Stimulated activated naive CD8-positive, alpha-beta T cell treated with anti-CD3 and anti-CD28 coated beads, Interleukin-15, Interleukin-2, amounts not matched to agents 100 ng/mL and 50 ng/mL, for 24 hours (primary cell): ENCODE measurements around the gene SNX9.

Experiments
- H3K27ac Mint-ChIP-seq: one replicate; pipeline ENCODE4 v1.8.0; 2021; ENCODE audit warnings: mild to moderate bottlenecking, mixed read lengths
- H3K27me3 Mint-ChIP-seq: one replicate; pipeline ENCODE4 v1.8.0; 2021; ENCODE audit warnings: mixed read lengths
- H3K36me3 Mint-ChIP-seq: one replicate; pipeline ENCODE4 v1.8.0; 2021; ENCODE audit warnings: low read depth, mixed read lengths
- H3K4me1 Mint-ChIP-seq: one replicate; pipeline ENCODE4 v1.8.0; 2021; ENCODE audit warnings: low read depth, mixed read lengths
- H3K4me3 Mint-ChIP-seq: one replicate; pipeline ENCODE4 v1.8.0; 2021; ENCODE audit warnings: mild to moderate bottlenecking, mixed read lengths
- H3K9me3 Mint-ChIP-seq: one replicate; pipeline ENCODE4 v1.8.0; 2021; ENCODE audit warnings: mixed read lengths

The SNX9 gene

DNA sequence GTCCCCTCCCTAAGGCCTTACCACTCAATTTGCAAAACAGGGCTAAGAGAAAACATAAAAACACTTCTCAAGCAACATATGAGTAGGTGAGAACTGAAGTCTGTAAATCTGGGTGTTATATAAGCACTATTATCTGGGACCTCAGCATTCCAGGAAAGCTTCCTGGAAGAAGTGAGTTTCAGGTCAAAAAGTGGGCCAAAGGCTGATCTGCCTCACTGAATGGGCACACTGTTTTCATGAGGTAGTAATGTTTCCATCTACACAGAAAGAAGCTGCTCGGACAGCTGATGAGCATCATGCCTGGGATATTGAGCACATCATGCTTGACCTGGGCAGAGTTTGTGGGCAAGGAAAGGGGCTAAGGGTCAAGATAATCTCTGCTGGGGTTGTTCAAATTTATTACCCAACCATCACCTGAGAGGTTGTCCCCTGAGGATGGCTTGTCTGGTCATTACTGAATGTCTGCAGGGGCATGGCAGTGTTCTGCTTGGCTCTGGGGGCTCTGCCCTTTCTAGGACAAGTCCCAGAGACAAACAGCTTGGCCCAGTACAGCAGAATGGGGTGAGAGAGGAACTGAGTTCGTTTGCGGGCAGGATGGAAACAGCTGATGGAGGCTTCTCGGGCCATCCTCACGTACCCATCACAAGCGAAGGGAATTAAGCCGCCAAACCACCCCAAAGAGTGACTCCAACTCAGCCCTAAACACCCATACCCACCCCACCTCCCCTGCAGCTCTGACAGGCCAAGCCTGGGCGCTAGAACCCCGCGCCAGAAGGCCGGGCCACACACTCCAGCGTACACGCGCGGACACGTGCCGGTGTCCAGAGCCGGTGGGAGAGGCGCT, 157.5 kb downstream of the SNX9 start:
- Mint-ChIP-seq H3K9me3 (no peaks in the 10 kb centered on the region), H3K4me1 (peaks cover 51% of the 10 kb centered on the region), H3K4me3 (peak overlapping the region; percentile 80), H3K27me3 (peaks cover 9% of the 10 kb centered on the region), H3K36me3 (no peaks in the 10 kb centered on the region), H3K27ac (peak overlapping the region; percentile 12)

DNA sequence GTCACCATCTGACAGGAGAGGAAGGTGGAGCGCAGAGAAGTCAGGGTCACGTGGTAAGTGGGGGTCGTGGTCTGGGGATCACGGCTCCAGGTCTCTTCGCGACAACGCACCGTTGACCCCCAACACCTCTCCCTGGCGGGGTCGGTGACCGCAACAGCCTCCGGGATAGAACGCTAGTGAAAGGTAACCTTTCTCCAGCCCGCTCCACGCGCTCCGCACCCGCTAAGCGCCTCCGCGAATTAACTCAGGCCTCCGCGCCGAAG, 158.0 kb downstream of the SNX9 start:
- Mint-ChIP-seq H3K36me3 (no peaks in the 10 kb centered on the region), H3K4me1 (peaks cover 55% of the 10 kb centered on the region), H3K9me3 (no peaks in the 10 kb centered on the region), H3K27me3 (peaks cover 9% of the 10 kb centered on the region), H3K27ac (peak overlapping the region; percentile 45), H3K4me3 (peak overlapping the region; percentile 80)

DNA sequence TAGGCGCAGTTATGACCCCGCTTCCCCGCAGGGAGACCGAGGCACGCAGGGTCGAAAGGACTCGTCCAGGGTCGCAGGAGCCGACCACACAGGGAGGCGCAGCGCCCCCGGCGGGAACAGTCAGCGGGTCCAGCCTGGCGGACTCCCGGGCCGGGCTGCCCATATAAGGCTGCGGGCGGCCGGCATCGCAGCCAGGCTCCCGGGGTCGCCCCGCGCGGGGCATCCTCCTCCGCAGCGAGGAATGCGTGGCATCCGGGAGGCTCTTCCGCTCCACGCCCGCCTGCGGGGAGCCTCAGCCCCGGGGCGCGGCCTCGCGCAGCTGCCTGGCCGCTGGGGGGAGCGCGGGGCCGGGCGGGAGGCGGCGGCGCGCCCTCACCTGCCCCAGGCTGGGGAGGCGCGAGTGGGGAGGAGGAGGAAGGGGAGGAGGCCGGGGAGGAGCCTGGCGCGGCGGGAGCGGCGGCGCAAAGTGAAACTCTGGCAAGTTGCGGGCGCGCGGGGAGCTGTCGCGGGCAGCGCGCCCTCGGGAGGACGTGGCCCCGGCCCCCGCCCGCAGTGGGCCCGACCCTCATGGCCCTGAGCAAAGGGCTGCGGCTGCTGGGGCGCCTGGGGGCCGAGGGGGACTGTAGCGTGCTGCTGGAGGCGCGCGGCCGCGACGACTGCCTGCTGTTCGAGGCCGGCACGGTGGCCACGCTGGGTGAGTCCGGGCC, 158.5 kb downstream of the SNX9 start, which contains the start of gene SYNJ2:
Gene SYNJ2 (plus strand): TSS at position 469 of the 707 bp plus-strand sequence. CDS start 99 bp downstream, at position 568.
- Mint-ChIP-seq H3K9me3 (no peaks in the 10 kb centered on the region), H3K4me3 (peak within 1 kb of the TSS; percentile 85), H3K4me1 (peaks cover 57% of the 10 kb centered on the region), H3K36me3 (no peaks in the 10 kb centered on the region), H3K27ac (peak within 1 kb of the TSS; percentile 86), H3K27me3 (peaks cover 9% of the 10 kb centered on the region)

DNA sequence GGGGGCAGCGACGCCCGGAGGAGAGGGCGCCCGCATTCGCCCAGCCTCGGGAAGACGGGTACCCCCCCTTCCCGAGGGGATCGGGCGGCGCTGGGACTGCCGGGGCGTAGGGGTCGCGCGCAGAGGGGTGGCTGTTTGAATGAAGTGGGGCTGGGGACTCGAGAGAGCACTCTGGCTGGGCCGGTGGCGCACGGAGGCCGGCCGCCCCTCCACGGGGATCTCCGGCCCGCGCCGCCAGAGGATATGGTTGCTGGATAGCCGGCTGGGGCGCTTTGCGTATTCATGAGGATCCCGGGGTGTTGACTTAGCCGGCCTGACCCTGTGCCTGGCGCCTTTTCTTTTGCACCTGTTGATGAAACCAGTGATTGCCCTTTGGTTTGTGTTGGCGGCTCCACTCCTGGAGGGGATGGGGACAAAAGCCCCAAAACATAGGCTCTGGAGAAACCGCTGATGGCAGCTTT, 159.1 kb downstream of the SNX9 start:
- no peaks in the 10 kb centered on the region for H3K36me3 Mint-ChIP-seq
- peak overlapping the region; percentile 85 for H3K4me3 Mint-ChIP-seq
- H3K27me3 Mint-ChIP-seq: peaks cover 9% of the 10 kb centered on the region
- no peaks in the 10 kb centered on the region for H3K9me3 Mint-ChIP-seq
- H3K4me1 Mint-ChIP-seq: peaks cover 58% of the 10 kb centered on the region
- peak overlapping the region; percentile 86 for H3K27ac Mint-ChIP-seq

DNA sequence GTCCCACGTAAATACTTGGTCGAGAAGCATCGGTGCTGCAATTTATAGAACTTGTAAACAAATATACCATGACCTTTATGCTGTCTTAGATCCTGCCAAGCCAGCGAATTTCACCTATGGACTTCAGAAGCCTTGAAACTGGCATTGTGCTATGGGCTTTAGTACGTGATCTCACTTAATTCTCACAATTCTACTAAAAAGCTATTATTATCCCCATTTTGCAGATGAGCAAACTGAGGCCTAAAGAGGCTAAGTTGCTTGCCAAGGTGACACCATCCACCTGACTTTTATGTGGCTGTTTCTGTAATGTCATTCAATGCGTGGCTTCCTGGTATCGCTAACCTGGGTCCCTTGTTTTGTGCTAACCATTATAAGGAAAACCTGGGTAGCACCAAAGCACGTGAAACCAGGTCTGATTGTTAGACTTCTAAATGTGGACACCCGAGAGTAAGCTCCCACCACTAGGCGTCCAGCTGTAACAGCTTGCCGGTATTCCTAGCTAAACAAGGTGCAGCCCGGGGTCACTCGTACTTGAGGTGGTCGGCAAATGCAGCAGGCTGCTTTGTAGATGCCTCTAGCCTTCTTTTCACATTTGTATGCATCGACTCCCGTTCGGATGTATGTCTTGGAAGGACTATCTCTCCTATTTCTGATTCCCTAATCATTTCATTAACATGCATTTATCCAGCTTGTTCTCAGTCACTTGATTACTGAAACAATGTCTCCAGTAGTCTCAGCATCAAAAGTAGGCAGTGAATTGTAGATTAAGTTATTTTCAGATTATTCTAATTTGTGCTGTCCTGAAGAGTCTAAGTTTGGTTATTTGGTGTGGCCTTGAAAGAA, 159.7 kb downstream of the SNX9 start:
- Mint-ChIP-seq H3K9me3 (no peaks in the 10 kb centered on the region), H3K4me1 (peaks cover 58% of the 10 kb centered on the region), H3K36me3 (no peaks in the 10 kb centered on the region), H3K27ac (peak overlapping the region; percentile 86), H3K4me3 (peak overlapping the region; percentile 85), H3K27me3 (peaks cover 9% of the 10 kb centered on the region)

DNA sequence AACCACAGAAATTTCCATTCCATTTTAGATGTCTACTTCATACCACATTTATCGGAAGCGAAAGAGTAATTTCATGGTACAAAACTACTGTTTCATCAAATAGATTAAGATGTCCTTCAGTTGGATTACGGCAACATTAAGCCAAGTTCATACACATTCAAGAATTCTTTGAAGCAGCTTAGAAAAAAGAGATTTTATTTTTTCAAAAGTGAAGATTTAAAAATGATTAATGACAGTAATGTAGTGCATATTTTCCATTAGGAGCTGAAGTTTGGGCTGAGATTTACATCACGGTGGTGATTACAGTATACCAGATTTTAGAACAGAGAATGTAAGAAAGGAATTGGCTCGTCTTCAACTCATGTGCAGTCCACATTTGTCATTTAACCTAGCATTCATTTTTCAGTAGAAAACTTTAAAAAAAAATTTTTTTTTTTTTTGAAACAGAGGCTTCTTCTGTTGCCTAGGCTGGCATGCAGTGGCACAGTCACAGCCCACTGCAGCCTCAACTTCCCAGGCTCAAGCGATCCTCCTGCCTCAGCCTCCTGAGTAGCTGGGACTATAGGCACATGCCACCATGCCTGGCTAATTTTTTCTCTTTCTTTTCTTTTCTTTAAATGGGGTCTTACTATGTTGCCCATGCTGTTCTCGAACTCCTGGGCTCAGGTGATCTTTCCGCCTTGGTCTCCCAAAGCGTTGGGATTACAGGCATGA, 160.5 kb downstream of the SNX9 start:
- H3K4me1 Mint-ChIP-seq: peaks cover 58% of the 10 kb centered on the region
- H3K27ac Mint-ChIP-seq: peak overlapping the region; percentile 85
- H3K27me3 Mint-ChIP-seq: peaks cover 9% of the 10 kb centered on the region
- no peaks in the 10 kb centered on the region for H3K9me3 Mint-ChIP-seq
- peak overlapping the region; percentile 85 for H3K4me3 Mint-ChIP-seq
- H3K36me3 Mint-ChIP-seq: no peaks in the 10 kb centered on the region

DNA sequence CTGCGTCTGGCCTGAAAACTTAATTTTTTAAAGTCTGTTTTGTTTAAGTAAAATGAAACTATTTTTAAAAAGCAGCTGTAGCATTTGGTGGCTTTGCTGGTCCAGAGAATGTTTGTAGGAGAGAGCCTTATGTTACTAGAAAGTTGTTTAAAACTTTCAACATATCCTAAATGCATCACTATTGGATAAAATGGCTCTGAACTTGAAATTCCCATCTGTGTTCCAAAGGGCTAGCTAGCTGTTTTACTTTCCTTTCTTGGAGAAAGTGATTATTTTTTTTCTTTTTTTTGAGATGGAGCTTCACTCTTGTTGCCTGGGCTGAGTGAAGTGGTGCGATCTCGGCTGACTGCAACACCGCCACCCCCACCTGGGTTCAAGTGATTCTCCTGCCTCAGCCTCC, 161.1 kb downstream of the SNX9 start:
- Mint-ChIP-seq H3K4me3 (peak overlapping the region; percentile 85), H3K9me3 (no peaks in the 10 kb centered on the region), H3K27ac (peak overlapping the region; percentile 52), H3K4me1 (peaks cover 62% of the 10 kb centered on the region), H3K27me3 (peaks cover 9% of the 10 kb centered on the region), H3K36me3 (no peaks in the 10 kb centered on the region)

DNA sequence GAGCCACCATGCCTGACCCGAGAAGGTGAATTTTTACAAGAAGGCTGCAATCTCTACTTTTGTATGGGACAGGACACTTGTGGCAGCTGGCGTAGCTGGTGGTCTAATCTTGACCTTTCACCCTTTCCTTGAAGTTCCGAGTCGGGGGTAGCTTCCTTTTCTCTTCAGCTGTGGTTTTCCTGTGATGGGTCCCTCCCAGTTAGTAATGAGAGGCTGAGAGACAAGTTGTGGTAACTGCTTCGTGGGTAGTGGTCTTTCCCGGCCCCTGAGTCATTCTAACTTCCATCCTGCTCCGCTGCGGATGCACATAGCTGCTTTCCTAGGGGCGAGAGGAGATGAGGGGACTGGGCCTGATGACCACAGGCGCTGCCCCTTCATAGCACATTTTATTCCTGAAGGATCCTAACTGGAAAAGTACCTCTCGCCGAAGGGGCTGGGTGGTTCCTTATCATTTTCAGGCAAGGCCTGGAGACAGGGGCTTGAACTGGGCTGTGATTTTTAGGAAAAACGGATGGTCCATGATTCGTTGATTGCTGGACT, 161.7 kb downstream of the SNX9 start:
- H3K36me3 Mint-ChIP-seq: no peaks in the 10 kb centered on the region
- H3K27ac Mint-ChIP-seq: peak overlapping the region; percentile 52
- no peaks in the 10 kb centered on the region for H3K9me3 Mint-ChIP-seq
- H3K27me3 Mint-ChIP-seq: peaks cover 9% of the 10 kb centered on the region
- H3K4me3 Mint-ChIP-seq: peak overlapping the region; percentile 85
- H3K4me1 Mint-ChIP-seq: peaks cover 67% of the 10 kb centered on the region

DNA sequence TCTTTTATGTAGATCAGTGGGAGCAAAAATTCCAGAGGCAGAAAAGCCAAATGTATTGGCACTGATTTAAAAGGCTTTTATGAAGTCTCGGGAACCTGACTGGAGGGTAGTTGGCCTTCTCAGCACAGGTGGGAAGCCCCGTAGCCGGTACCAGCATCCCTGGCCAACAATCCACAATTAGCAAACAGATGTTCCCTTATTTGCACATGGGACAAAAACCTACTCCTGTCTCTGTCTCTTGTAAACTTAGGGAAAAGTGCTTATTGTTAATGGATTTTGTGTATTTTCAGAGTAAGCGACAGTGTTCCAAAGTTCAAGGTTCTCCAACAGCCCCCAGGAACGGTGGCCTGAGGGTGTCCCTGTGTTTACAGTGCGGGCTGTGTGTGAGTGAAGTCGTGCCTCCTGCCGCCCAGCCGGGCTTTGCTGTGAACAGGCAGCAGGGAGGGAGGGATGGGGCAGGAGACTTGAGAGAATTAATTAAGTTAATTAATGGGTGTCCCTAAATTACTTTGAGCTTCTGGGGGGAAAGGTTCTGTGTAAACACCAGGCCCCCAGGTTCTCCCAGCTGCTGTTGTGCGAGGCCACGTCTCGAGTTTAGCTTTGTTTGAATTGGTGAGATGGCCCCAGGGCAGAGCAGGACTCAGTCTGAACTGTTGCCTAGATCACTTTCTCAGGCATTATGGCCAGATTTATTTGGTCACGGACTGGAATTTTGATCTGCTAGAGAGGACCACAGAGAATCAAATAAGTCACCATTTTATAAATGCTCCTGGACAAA, 162.5 kb downstream of the SNX9 start:
- H3K4me1 Mint-ChIP-seq: peaks cover 67% of the 10 kb centered on the region
- no peak overlapping the region for H3K27ac Mint-ChIP-seq
- no peaks in the 10 kb centered on the region for H3K36me3 Mint-ChIP-seq
- H3K4me3 Mint-ChIP-seq: peak overlapping the region; percentile 85
- H3K9me3 Mint-ChIP-seq: no peaks in the 10 kb centered on the region
- H3K27me3 Mint-ChIP-seq: peaks cover under 1% of the 10 kb centered on the region

DNA sequence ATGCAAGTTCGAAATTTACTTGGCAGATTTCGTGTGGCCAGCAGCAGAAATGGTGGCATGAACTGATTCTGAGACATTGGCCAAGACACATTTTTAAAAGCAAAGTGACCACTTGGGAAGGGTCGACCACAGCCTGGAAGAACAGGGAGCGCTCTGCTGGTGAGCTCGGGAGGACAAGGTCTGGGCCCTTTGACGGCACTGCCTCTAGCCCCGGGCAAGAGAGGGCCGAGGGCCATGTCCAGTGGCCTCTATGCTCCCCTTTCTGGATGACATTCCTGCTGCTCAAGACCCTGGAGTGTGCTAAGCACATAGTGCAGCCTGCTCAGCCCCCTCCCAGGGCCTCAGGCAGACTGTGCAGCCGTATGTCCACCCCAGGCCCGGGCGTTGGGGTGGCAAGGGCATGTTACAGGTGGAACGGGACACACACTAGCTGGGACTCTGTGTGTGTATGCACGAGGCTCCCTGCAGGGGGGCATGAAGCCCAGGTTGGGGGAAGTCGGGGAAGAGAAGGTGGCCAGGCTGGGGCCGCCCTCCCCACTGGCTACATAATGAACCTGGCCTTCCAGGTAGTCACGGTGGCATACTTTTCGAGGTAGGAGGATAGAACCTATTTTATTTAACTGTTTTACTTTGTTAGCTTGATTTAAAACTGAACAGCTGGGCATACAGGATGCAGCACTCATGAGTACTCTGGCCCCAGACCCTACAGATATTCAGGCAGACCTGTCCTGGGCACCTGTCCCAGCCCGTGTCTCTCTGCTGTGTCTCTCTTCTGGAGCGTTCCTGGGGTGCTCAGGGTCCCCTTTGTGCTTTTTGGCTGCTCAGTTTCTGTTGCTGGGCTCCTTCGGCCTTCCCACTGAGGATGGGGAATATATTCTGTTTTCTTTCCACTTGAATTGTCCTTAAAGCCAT, 165.0 kb downstream of the SNX9 start:
- Mint-ChIP-seq H3K4me1 (peaks cover 63% of the 10 kb centered on the region), H3K27ac (no peak overlapping the region)

DNA sequence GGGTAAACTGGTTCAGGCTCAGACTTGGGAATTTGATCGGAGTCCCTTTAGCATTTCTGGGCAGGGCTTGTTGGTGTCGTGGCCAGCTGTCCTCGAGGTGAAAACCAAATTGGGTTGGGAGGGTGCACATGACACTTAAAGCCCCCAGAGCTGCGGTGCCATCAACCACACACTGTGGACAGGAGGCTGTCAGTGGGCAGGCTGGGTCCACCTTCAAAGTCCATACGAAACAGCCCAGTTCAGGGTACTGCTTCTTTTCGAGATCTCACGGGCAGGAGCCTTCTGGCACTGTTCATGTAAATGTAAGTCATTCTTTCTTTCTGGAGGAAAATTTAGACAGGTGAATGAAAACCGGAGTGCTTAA, 165.6 kb downstream of the SNX9 start:
- H3K4me3 Mint-ChIP-seq: no peak overlapping the region
- H3K36me3 Mint-ChIP-seq: peaks cover 5% of the 10 kb centered on the region
- peaks cover 61% of the 10 kb centered on the region for H3K4me1 Mint-ChIP-seq
- no peaks in the 10 kb centered on the region for H3K27me3 Mint-ChIP-seq
- H3K27ac Mint-ChIP-seq: no peak overlapping the region
- no peaks in the 10 kb centered on the region for H3K9me3 Mint-ChIP-seq

More for the DNA sequence above, 165.0 kb downstream of the SNX9 start:
- no peaks in the 10 kb centered on the region for H3K9me3 Mint-ChIP-seq
- H3K27me3 Mint-ChIP-seq: no peaks in the 10 kb centered on the region
- no peak overlapping the region for H3K4me3 Mint-ChIP-seq
- no peaks in the 10 kb centered on the region for H3K36me3 Mint-ChIP-seq

DNA sequence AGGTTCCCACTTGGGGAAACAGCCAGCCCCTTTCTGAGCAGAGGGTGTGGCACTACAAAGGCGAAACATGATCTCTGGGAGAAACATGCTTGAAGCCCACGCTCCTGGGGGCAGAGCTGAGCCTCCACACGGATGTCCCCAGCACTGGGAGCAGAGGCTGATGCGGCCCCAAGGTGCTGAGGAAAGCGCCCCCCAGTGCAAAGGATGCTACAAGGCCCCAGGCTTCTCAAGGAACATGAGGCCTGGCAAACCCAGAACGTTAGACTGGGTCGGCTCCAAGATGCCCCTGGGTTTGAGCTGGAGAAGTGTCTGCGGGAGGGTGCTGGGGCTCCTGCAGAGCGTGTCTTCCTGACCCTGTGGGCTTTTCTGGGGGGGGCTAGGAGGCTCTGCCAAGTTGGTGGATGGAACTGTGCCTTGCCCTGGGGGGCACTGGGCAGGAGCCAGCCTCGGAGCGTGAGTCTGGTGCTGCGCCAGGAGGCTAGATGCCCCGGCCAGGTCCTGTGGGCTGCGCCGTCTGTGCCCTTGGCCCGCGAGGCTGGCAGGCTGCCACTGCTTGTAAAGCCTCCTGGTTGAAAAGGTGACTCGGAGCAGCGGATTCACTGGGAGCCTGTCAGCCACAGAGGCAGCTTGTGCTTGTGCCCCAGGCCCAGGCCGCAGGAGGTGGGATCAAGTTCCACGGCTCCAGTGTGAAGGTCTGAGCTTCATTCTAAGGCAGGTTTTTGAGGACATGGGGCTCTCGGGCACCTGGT, 166.7 kb downstream of the SNX9 start:
- Mint-ChIP-seq H3K9me3 (no peaks in the 10 kb centered on the region), H3K36me3 (peaks cover 5% of the 10 kb centered on the region), H3K27me3 (no peaks in the 10 kb centered on the region), H3K4me1 (peaks cover 55% of the 10 kb centered on the region), H3K27ac (peak overlapping the region; percentile 55), H3K4me3 (peak overlapping the region; percentile 23)
